ENCODE results near the gene EXTL1.

The EXTL1 gene

GRCh38 chr1:26053718-26054560 lies 32.4 kb downstream of the EXTL1 start:
- 60 to 63% methylated on average over 15 to 16 of the region's 16 CpGs for WGBS, 2 experiments
- peaks cover 4% of the 10 kb centered on the region for H3K4me1 ChIP-seq (ENCODE audit: control insufficient read depth, insufficient read depth, low read length)
- H3K27ac ChIP-seq (ENCODE audit: insufficient read depth, low read depth, low read length, poor library complexity, severe bottlenecking): no peak overlapping the region
- H3K36me3 ChIP-seq (ENCODE audit: control insufficient read depth, insufficient read depth, low read length): no peaks in the 10 kb centered on the region
- H3K4me3 ChIP-seq (ENCODE audit: insufficient read depth, low read depth, low read length): no peak overlapping the region
- H3K9me3 ChIP-seq (ENCODE audit: control insufficient read depth, low read length): no peaks in the 10 kb centered on the region
- peaks cover 15% of the 10 kb centered on the region for H3K27me3 ChIP-seq (ENCODE audit: control insufficient read depth, insufficient read depth, low read length, poor library complexity, severe bottlenecking)

- H3K27ac ChIP-seq (ENCODE audit: insufficient read depth, low read depth, low read length, poor library complexity, severe bottlenecking): no peak overlapping the region
- H3K4me1 ChIP-seq (ENCODE audit: control insufficient read depth, insufficient read depth, low read length): peaks cover 7% of the 10 kb centered on the region
- 93 to 94% methylated on average over 2 of the region's 2 CpGs for WGBS, 2 experiments
- peaks cover 7% of the 10 kb centered on the region for H3K27me3 ChIP-seq (ENCODE audit: control insufficient read depth, insufficient read depth, low read length, poor library complexity, severe bottlenecking)
- no peak overlapping the region for H3K4me3 ChIP-seq (ENCODE audit: insufficient read depth, low read depth, low read length)
- no peaks in the 10 kb centered on the region for H3K9me3 ChIP-seq (ENCODE audit: control insufficient read depth, low read length)
- H3K36me3 ChIP-seq (ENCODE audit: control insufficient read depth, insufficient read depth, low read length): no peaks in the 10 kb centered on the region
Observed at GRCh38 chr1:26055041-26055440, 33.5 kb downstream of the EXTL1 start.

DNA sequence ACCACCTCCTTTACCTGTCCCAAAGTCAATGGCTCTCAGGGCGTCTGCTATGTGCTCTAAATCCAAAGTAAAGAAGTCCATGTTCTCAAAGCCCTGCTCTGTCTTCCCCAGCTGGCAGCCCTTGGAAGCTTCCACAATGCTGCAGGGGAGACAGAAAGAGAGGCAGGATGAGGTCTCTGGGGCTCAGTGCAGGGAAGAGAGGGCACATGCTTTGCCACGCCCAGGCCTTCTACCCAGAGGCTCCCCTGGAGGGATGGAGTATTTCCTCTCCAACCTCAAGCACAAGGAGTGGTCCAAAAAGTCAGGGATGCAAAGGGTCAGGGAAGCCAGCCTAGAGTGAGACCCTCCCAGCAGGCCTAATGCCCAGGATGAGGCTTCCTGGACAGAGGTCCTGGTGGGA lies 35.6 kb downstream of the EXTL1 start:
- Histone ChIP-seq H3K27ac (ENCODE audit: insufficient read depth, low read depth, low read length, poor library complexity, severe bottlenecking) (no peak overlapping the region), H3K9me3 (ENCODE audit: control insufficient read depth, low read length) (no peaks in the 10 kb centered on the region), H3K27me3 (ENCODE audit: control insufficient read depth, insufficient read depth, low read length, poor library complexity, severe bottlenecking) (no peaks in the 10 kb centered on the region), H3K36me3 (ENCODE audit: control insufficient read depth, insufficient read depth, low read length) (no peaks in the 10 kb centered on the region), H3K4me3 (ENCODE audit: insufficient read depth, low read depth, low read length) (no peak overlapping the region), H3K4me1 (ENCODE audit: control insufficient read depth, insufficient read depth, low read length) (peaks cover 9% of the 10 kb centered on the region)
- whole genome bisulfite sequencing, 2 experiments: 80 to 97% methylated on average over 2 of the region's 2 CpGs

DNA sequence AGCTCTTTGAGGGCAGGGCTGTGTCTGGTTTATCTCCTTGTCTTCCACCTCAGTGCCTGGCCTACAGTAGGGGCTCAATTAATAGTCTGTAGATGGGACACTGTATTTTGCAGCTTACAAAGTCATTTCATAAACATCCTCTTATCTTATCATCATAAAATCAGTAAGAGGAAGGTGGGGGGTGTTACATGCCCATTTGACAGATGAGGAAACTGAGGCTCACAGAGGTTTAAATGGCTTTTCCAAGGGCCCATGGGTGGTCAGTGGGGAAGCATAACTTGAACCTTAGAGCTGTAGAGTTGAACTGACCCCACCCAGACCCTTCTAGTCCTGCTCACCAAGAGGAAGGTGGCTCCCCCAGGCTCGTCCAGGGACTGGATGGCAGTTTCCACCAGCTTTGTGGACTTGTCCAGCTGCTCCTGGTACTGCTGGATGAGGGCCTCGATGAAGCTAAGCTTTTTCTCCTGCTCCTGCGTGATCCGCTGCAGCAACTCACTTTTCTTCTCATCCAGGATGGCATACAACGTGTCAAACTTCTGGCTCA lies 36.5 kb downstream of the EXTL1 start:
- H3K4me1 ChIP-seq (ENCODE audit: control insufficient read depth, insufficient read depth, low read length): peaks cover 9% of the 10 kb centered on the region
- H3K27me3 ChIP-seq (ENCODE audit: control insufficient read depth, insufficient read depth, low read length, poor library complexity, severe bottlenecking): no peaks in the 10 kb centered on the region
- H3K36me3 ChIP-seq (ENCODE audit: control insufficient read depth, insufficient read depth, low read length): no peaks in the 10 kb centered on the region
- H3K9me3 ChIP-seq (ENCODE audit: control insufficient read depth, low read length): no peaks in the 10 kb centered on the region
- 91 to 92% methylated on average over 5 of the region's 5 CpGs for WGBS, 2 experiments
- no peak overlapping the region for H3K4me3 ChIP-seq (ENCODE audit: insufficient read depth, low read depth, low read length)
- H3K27ac ChIP-seq (ENCODE audit: insufficient read depth, low read depth, low read length, poor library complexity, severe bottlenecking): no peak overlapping the region

DNA sequence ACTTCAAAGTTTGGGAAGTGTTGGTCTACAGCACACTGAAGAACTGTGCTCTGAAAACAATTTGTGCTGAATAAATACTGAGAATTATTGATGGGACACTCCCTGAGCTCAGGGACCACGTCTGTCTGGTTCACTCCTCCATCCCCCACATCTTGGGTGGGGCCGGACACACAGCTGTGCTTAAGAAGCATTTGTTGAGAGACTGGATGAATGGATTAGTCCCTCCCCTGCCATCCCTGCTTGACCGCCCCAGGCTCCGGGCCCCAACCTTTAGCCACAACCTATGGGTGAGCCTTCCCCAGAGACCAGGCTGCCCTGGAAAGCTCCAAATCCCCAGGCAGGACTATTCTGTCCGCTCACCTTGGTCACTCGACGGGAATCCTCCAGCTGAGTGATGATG lies 38.3 kb downstream of the EXTL1 start:
- 83 to 88% methylated on average over 7 of the region's 7 CpGs for WGBS, 2 experiments
- Histone ChIP-seq H3K4me1 (ENCODE audit: control insufficient read depth, insufficient read depth, low read length) (peaks cover 5% of the 10 kb centered on the region), H3K27ac (ENCODE audit: insufficient read depth, low read depth, low read length, poor library complexity, severe bottlenecking) (no peak overlapping the region), H3K4me3 (ENCODE audit: insufficient read depth, low read depth, low read length) (no peak overlapping the region), H3K9me3 (ENCODE audit: control insufficient read depth, low read length) (no peaks in the 10 kb centered on the region), H3K36me3 (ENCODE audit: control insufficient read depth, insufficient read depth, low read length) (no peaks in the 10 kb centered on the region), H3K27me3 (ENCODE audit: control insufficient read depth, insufficient read depth, low read length, poor library complexity, severe bottlenecking) (no peaks in the 10 kb centered on the region)

DNA sequence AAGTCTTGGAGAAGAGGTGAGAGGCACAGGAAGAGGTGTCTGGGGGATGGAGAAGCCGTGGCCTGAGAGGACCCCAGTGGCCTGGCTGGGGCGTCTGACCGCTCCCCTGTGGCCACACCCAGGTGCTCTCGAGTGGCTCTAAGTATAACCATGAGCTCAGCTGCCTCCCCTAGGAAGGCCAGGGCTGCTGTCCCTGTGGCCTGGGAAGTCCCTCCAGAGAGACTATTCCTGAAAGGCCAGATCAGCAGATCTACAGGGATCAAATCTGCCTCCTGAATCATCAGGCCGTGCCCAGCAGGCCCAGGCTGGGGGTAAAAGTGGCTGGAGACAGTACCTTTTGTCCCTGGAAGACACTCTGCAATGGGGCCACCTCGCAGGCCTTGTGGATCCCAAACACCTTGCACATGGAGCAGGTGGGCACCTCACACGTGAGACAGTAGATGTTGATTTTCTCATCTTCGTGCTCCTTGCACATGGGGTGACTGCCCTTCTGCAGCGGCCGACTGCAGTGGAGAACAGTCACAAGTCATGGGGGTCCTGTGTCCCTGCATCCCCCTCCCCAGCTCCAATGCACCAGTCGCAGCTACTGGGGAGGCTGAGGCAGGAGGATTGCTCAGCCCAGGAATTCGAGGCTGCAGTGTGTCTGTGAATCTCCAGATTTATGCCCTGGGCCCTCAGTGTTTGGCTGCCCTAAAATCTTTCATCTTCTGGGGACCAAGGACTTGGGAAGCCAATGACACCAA lies 39.4 kb downstream of the EXTL1 start:
- Histone ChIP-seq H3K4me3 (ENCODE audit: insufficient read depth, low read depth, low read length) (no peak overlapping the region), H3K27ac (ENCODE audit: insufficient read depth, low read depth, low read length, poor library complexity, severe bottlenecking) (no peak overlapping the region), H3K9me3 (ENCODE audit: control insufficient read depth, low read length) (no peaks in the 10 kb centered on the region), H3K4me1 (ENCODE audit: control insufficient read depth, insufficient read depth, low read length) (peaks cover 5% of the 10 kb centered on the region), H3K27me3 (ENCODE audit: control insufficient read depth, insufficient read depth, low read length, poor library complexity, severe bottlenecking) (no peaks in the 10 kb centered on the region), H3K36me3 (ENCODE audit: control insufficient read depth, insufficient read depth, low read length) (no peaks in the 10 kb centered on the region)
- WGBS, 2 experiments: 86% methylated on average over 12 of the region's 12 CpGs

DNA sequence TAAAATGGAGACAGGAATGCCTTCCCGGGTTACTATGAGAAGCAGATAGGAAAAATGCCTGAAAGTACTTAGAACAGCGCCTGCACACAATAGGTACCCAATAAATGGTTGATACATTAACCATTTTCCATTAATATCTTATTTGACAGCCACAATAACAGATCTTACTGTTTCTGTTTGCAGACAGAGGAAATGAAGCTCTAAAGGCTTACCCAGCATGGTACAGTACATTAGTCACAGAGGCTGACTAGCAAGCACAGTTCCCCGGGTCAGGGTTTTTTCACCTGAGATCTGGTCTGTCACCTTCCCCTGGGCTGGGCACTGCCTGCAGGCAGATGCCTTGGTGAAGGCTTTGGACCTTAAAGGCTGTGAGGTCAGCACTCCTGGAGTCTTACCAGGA lies 43.0 kb downstream of the EXTL1 start:
- H3K4me1 ChIP-seq (ENCODE audit: control insufficient read depth, insufficient read depth, low read length): peaks cover 5% of the 10 kb centered on the region
- no peaks in the 10 kb centered on the region for H3K36me3 ChIP-seq (ENCODE audit: control insufficient read depth, insufficient read depth, low read length)
- H3K4me3 ChIP-seq (ENCODE audit: insufficient read depth, low read depth, low read length): no peak overlapping the region
- H3K27me3 ChIP-seq (ENCODE audit: control insufficient read depth, insufficient read depth, low read length, poor library complexity, severe bottlenecking): no peaks in the 10 kb centered on the region
- H3K9me3 ChIP-seq (ENCODE audit: control insufficient read depth, low read length): no peaks in the 10 kb centered on the region
- 91 to 95% methylated on average over 3 of the region's 3 CpGs for WGBS, 2 experiments
- no peak overlapping the region for H3K27ac ChIP-seq (ENCODE audit: insufficient read depth, low read depth, low read length, poor library complexity, severe bottlenecking)

- H3K4me3 ChIP-seq (ENCODE audit: insufficient read depth, low read depth, low read length): no peak overlapping the region
- H3K36me3 ChIP-seq (ENCODE audit: control insufficient read depth, insufficient read depth, low read length): no peaks in the 10 kb centered on the region
- no peaks in the 10 kb centered on the region for H3K27me3 ChIP-seq (ENCODE audit: control insufficient read depth, insufficient read depth, low read length, poor library complexity, severe bottlenecking)
- H3K9me3 ChIP-seq (ENCODE audit: control insufficient read depth, low read length): no peaks in the 10 kb centered on the region
- H3K4me1 ChIP-seq (ENCODE audit: control insufficient read depth, insufficient read depth, low read length): no peaks in the 10 kb centered on the region
- WGBS, 2 experiments: 90 to 91% methylated on average over 15 of the region's 15 CpGs
- no peak overlapping the region for H3K27ac ChIP-seq (ENCODE audit: insufficient read depth, low read depth, low read length, poor library complexity, severe bottlenecking)
Observed at GRCh38 chr1:26066160-26066559, 44.6 kb downstream of the EXTL1 start.

DNA sequence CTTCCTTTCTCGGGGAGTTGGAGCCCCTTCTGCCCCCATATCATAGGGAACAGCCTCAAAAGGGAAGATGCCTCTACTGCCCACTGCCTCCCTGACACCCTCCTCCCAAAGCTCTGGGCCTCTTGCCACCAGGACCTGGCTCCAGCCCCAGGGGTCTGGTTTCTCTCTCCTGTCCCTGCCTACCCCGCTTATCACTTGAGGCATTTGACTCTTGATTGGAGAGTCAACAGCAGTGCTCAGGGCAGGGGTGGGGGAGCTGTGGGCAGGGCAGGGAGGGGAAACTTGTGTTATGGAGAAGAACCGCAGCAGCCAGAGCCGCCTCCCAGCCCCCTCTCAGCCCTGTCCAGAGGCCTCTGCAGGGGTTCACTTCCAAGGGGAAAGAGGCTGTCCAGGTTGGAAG lies 45.3 kb downstream of the EXTL1 start:
- no peak overlapping the region for H3K4me3 ChIP-seq (ENCODE audit: insufficient read depth, low read depth, low read length)
- H3K27me3 ChIP-seq (ENCODE audit: control insufficient read depth, insufficient read depth, low read length, poor library complexity, severe bottlenecking): no peaks in the 10 kb centered on the region
- H3K27ac ChIP-seq (ENCODE audit: insufficient read depth, low read depth, low read length, poor library complexity, severe bottlenecking): no peak overlapping the region
- H3K4me1 ChIP-seq (ENCODE audit: control insufficient read depth, insufficient read depth, low read length): no peaks in the 10 kb centered on the region
- H3K36me3 ChIP-seq (ENCODE audit: control insufficient read depth, insufficient read depth, low read length): no peaks in the 10 kb centered on the region
- WGBS, 2 experiments: 60 to 74% methylated on average over 4 of the region's 4 CpGs
- no peaks in the 10 kb centered on the region for H3K9me3 ChIP-seq (ENCODE audit: control insufficient read depth, low read length)

GRCh38 chr1:26067432-26067911 lies 45.9 kb downstream of the EXTL1 start, which contains the start of gene TRIM63:
Gene TRIM63, minus strand, starts transcription at chr1:26067630. Its CDS starts 136 bp downstream, at chr1:26067494.
- Histone ChIP-seq H3K4me1 (ENCODE audit: control insufficient read depth, insufficient read depth, low read length) (no peaks in the 10 kb centered on the region), H3K27ac (ENCODE audit: insufficient read depth, low read depth, low read length, poor library complexity, severe bottlenecking) (no peak within 1 kb of the TSS), H3K27me3 (ENCODE audit: control insufficient read depth, insufficient read depth, low read length, poor library complexity, severe bottlenecking) (no peaks in the 10 kb centered on the region), H3K9me3 (ENCODE audit: control insufficient read depth, low read length) (no peaks in the 10 kb centered on the region), H3K36me3 (ENCODE audit: control insufficient read depth, insufficient read depth, low read length) (no peaks in the 10 kb centered on the region), H3K4me3 (ENCODE audit: insufficient read depth, low read depth, low read length) (no peak within 1 kb of the TSS)
- WGBS, 2 experiments: 86 to 87% methylated on average over 9 of the region's 9 CpGs

Data from ectodermal cell (in vitro differentiated cells).